Hepatocyte (in vitro differentiated cells): ENCODE data around the gene CMIP.
"Not testable (repeated sequence)": the region's sequence is repeated elsewhere in the genome, so short reads cannot be mapped to it uniquely, and the experiment has no call there.

ENCODE experiments used
- EZH2 ChIP-seq: fragments of 200-600 bp; sonication (generic); IDR thresholded peaks from 2 replicates; pipeline ENCODE4 v1.6.1; 2016; ENCODE audit warnings: antibody characterized with exemption, mild to moderate bottlenecking, borderline replicate concordance
- EZH2phosphoT487 ChIP-seq: fragments of 200-600 bp; sonication (generic); IDR thresholded peaks from one replicate; pipeline ENCODE4 v1.6.1; 2018; ENCODE audit warnings: antibody characterized with exemption, mild to moderate bottlenecking, low read depth, moderate library complexity; ENCODE audit not compliant: unreplicated experiment, severe bottlenecking
- TF ChIP-seq, protein P1 (sequence below): fragments of 200-600 bp; sonication (generic); IDR thresholded peaks from 2 replicates; pipeline ENCODE4 v1.5.1; 2016; ENCODE audit warnings: antibody characterized with exemption, mild to moderate bottlenecking; ENCODE audit not compliant: poor library complexity

DNA sequence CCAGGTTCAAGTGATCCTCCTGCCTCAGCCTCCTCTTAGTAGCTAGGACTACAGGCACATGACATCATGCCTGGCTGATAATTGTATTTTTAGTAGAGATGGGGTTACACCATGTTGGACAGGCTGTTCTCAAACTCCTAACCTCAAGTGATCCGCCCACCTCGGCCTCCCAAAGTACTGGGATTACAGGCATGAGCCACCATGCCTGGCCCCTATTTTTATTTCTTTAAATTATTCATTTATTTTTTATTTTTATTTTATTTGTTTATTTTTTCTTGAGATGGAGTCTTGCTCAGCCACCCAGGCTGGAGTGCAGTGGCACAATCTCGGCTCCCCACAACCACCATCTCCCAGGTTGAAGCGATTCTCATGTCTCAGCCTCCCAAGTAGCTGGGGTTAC is 80.3 kb downstream of the CMIP start:
- TF ChIP-seq, protein P1, sequence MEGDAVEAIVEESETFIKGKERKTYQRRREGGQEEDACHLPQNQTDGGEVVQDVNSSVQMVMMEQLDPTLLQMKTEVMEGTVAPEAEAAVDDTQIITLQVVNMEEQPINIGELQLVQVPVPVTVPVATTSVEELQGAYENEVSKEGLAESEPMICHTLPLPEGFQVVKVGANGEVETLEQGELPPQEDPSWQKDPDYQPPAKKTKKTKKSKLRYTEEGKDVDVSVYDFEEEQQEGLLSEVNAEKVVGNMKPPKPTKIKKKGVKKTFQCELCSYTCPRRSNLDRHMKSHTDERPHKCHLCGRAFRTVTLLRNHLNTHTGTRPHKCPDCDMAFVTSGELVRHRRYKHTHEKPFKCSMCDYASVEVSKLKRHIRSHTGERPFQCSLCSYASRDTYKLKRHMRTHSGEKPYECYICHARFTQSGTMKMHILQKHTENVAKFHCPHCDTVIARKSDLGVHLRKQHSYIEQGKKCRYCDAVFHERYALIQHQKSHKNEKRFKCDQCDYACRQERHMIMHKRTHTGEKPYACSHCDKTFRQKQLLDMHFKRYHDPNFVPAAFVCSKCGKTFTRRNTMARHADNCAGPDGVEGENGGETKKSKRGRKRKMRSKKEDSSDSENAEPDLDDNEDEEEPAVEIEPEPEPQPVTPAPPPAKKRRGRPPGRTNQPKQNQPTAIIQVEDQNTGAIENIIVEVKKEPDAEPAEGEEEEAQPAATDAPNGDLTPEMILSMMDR, result not testable (repeated sequence)
- not testable (repeated sequence) for TF ChIP-seq EZH2, EZH2phosphoT487
